Skin of body (tissue), 2 donors: ENCODE measurements around the gene BDKRB2. TPM values are rescaled to one million over a fixed set of nuclear protein-coding genes. Genes with fewer than 3 reads are reported as not detected.

Experiments used
- DNase-seq: peaks from one replicate; lab custom pipeline; 2025; lab: John Stamatoyannopoulos, UW
- total RNA-seq: library from RNA; depleted of rRNA; stranded (reverse); fragments of >200 nt; gene quantifications from one replicate; pipeline ENCODE4 v1.2.3, GENCODE V29; 2014

Gene BDKRB2
- total RNA-seq = 2.7 TPM

DNA sequence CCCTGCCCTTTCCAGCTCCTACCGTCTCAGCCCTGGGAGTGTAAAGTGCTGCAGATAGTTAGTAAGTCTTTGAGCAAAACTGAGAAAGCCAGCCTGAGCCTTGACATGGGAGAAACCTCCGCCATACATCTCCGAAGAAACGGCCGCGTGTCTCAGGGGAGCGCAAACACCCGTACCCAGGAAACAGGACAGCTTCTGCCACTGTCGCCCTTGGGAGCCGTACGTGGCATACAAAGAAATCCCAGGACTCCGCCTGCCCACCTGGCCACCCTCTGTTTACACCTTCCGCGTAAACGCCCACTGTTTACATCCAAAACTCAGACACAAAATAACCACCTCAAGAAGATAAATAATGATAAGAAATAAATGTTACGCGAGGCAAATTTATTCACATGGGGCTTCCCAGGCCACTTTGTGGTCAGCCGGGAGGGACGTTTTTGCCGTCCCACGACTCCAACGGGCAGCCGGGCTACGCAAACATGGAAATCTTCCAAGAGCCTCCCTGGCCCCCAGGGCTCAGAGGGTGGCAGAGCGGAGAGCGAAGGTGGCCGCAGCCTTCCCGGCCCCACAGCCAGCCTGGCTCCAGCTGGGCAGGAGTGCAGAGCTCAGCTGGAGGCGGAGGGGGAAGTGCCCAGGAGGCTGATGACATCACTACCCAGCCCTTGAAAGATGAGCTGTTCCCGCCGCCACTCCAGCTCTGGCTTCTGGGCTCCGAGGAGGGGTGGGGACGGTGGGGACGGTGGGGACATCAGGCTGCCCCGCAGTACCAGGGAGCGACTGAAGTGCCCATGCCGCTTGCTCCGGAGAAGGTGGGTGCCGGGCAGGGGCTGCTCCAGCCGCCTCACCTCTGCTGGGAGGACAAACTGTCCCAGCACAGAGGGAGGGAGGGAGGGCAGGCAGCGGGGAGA, at the start of gene BDKRB2:
Gene BDKRB2 (plus strand): TSS at position 689 of the 908 bp plus-strand sequence. CDS start 32,269 bp downstream, outside the sequence.
- DNase-seq = peak; percentile 37

DNA sequence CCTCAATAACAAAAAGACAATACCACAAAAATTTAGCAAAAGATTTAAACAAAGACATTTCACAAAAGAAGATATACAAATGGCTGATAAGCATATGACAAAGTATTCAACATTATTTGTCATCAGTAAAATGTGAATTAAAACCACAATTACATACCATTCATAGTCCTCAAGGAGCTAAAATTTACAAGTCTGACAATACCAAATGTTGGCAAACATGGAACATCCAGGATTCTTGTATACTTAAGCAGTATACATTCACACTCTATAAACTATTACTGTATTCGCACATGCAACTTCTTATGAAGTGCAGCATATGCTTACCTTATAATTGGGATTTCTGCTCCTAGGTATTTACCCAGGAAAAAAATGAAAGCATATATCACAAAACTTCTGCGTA, 49.7 kb upstream of the BDKRB2 start:
- DNase-seq = no peak

- DNase-seq = no peak
These were observed 47.6 kb upstream of the BDKRB2 start for GRCh38 chr14:96156804-96157760.

DNA sequence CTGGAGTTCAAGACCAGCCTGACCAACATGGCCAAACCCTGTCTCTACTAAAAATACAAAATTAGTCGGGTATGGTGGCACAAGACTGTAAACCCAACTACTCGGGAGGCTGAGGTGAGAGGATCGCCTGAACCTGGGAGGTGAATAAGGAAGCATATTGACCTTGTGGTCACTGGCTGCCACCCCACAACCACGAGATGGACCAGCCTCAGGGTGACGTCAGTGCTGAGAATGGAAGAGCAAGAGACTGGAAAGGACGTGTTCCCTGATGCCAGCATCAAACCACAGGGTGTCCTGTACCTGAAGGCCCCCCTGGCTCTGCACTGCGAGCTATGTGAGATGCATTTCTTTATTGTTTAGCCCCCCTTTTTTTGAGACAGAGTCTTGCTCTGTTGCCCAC, 45.9 kb upstream of the BDKRB2 start:
- DNase-seq = no peak

- DNase-seq = no peak
These were observed 44.3 kb upstream of the BDKRB2 start for GRCh38 chr14:96160076-96160912.

DNA sequence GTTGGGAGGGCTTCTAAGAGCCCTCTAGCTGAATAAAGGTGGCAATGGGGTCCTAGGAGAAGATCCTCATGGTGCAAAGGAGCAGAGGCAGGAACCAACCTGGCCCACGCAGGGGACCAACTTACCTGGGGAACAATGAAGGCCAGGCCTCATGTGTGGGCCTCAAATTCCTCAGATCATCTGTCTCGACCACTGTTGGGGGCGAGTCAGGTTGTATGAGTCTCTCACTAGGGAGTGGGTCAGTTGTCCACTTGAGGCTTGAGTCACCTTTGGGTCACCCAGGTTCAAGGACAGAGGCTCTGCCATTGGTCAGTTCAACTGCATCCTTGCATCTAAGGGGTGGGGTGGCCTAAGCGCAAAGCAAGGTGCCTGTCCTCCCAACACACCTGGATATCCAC, 43.7 kb upstream of the BDKRB2 start:
- DNase-seq = no peak

GRCh38 chr14:96161636-96162035, 43.0 kb upstream of the BDKRB2 start:
- DNase-seq = no peak

GRCh38 chr14:96162265-96162664, 42.4 kb upstream of the BDKRB2 start:
- no peak for DNase-seq

- DNase-seq = no peak
These were observed 41.9 kb upstream of the BDKRB2 start for GRCh38 chr14:96162741-96163140.

DNA sequence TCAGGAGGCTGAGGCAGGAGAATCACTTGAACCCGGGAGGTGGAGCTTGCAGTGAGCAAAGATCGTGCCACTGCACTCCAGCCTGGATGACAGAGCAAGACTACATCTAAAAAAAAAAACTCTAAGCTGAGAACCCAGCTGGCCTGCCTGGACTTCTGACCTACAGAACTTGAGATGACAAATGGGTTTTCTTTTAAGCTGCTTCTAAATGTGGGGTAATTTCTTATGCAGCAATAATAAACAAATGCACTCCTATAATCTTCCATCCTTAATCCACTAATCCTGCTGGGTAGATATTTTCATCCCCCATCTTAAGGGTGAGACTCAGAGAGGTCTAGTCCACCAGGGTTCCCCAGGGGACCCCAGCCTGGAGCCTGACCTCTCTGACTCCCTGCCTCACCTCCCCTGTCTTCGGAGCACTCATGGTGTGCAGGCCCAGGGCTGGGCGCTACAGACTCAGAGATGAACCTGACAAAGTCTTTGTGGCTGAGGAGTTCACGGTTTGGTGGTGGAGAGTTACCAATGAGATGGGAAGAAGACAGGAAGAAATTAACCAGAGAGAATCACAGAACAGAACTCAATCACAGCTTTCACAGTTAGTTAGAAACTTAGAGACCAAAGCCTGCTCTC, 39.7 kb upstream of the BDKRB2 start:
- DNase-seq = no peak

DNA sequence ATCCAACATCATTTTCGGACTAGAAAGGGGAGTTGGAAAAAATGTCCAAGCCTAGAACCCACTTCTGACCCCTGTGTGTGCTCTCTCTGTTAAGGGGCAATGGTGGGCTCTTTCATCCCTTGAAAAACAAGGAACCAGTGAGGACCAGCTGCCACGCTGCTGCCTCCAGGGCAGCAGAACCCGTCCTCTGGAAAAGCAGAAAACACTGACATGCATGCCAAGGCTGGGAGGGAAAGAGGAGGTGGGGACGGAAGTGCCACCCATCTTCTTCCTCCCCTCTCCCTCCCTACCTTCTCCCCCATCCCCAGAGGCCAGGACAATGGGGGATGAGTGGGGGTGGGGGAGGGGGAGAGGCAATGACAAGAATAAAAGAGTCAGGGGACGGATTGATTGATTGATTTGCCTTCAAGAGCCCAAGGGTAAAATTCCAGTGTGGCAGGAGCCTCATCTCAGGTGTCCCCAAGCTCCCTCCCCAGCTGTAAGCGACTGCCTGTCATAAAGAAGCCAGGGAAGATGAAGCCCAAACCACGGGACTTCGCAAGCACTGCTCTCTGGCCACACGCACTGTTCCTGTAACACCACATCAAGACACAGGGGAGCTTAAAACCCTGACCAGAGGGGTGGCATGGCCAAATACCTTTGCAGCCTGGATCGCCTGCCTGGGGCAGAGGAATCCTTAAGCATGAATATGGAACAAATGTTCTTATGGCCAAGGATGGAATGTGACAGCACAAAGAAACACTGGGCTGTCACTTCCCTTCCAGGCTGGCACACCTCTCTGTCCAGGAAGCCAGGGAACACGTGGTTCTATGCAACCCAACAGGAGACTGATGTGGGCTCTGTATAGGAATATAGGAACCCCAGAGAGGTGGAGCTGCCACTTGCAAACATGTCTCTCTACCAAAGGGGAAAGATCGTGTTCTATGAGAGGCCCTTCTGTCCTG, 38.9 kb upstream of the BDKRB2 start:
- no peak for DNase-seq

DNA sequence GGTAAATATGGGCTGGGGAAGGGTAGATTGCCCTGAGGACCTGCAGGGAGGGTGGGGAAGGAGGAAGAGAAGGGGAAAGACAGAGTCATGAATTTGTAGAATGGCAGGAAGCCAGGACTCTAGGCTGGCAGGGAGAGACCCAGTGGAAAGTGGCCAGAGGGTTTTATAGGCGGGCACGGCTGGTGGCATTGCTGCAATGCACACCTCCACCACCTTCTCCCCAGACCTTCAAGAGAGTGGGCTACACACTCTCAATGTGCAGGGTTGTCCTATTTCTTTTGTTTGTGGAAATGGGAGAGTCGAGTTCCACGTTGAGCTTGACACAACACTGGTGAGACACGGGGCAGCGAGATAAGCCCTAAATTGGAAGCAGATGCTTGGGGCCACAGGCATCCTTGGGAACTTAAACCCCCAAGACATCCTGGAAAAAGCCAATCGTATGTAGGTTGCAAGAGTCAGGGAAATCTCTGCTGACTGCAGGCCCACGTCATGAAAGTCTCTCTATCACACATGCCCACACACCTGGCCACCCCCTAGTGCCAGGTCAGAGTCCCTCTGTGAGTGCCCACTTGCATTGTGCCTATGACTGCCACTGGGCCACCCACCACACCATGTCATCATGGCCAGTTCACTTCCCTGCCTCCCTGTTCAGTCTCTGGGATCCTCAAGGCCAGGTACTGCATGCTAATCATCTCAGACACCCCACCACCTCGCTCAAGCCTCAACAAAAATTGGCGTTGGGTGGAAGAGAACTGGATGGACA, 38.0 kb upstream of the BDKRB2 start:
- no peak for DNase-seq

- no peak for DNase-seq
These were observed 37.2 kb upstream of the BDKRB2 start for GRCh38 chr14:96167224-96168148.

DNA sequence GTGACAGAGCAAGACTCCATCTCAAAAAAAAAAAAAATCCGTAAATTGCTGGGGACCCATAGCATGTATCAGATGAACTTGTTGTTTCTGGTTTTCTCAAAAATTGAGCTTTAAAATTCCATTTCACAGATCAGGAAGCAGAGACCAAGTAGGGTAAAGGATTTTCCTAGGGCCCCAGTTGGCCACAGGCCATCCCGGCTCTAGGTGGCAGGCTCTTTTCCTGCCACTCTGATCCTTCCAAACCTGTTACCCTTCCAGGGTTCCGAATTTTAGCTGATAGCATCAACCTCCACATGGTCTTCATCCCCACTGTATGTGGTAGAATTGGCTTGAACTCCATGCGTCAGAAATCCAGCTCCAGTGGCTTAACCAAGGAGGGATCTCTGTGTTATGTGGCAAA, 36.1 kb upstream of the BDKRB2 start:
- DNase-seq = no peak

DNA sequence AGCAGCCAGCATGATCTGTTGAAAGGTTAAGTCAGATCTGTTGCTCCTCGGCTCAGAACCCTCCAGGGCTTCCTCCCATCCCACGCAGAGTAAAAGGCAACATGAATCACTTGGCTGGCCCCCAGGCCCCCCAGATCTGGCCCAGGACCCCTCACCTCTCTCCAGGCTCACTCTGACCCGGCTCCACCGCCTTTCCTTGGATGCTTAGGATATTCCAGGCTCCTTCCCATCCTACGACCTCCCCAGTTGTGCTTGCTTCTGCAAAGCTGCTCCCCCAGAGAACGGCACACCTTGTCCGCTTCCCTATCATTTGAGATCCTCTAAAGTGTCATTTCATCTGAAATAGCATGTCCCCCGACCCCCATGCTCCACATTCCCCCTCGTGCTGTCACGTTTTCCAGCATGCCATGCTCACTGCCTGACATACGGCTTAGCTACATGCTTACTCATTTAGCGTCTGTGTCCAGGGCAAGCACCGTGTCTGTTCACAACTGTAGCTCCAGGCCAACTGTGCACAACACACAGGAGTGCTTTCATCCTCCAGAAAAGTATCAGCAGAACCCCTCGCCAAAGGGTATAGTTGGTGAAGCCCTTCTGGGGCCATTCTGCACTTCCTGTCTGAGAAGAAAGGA, 33.6 kb upstream of the BDKRB2 start:
- DNase-seq = no peak

- no peak for DNase-seq
These were observed 30.8 kb upstream of the BDKRB2 start for GRCh38 chr14:96173636-96174475.
